Measurements from ENCODE around the gene ERI3.

- TF ChIP-seq CTCF (IDR thresholded peaks at IDR 0.05) (no peak), POLR2A (IDR thresholded peaks at IDR 0.05) (no peak)
These were observed 3.8 kb downstream of the ERI3 start for GRCh38 chr1:44351289-44351688.

Data from thyroid gland (tissue), 4 donors.